Testis (tissue), 2 donors: Measurements from ENCODE around the gene TGFBR3.

ENCODE experiments used
- CTCF ChIP-seq, 3 experiments: fragments of 450-650 bp in 2 of 3; fragments of 200-600 bp in 1 of 3; sonication (generic) in 1 of 3; IDR thresholded peaks; one replicate each; pipeline ENCODE4 v1.5.1; 2016 to 2019; ENCODE audit warnings: antibody characterized with exemption in 3 of 3, mild to moderate bottlenecking in 2 of 3, moderate library complexity in 1 of 3
- POLR2A ChIP-seq: fragments of 450-650 bp; IDR thresholded peaks from one replicate; pipeline ENCODE4 v1.6.1; 2017; ENCODE audit warnings: antibody characterized with exemption, mild to moderate bottlenecking, moderate library complexity

DNA sequence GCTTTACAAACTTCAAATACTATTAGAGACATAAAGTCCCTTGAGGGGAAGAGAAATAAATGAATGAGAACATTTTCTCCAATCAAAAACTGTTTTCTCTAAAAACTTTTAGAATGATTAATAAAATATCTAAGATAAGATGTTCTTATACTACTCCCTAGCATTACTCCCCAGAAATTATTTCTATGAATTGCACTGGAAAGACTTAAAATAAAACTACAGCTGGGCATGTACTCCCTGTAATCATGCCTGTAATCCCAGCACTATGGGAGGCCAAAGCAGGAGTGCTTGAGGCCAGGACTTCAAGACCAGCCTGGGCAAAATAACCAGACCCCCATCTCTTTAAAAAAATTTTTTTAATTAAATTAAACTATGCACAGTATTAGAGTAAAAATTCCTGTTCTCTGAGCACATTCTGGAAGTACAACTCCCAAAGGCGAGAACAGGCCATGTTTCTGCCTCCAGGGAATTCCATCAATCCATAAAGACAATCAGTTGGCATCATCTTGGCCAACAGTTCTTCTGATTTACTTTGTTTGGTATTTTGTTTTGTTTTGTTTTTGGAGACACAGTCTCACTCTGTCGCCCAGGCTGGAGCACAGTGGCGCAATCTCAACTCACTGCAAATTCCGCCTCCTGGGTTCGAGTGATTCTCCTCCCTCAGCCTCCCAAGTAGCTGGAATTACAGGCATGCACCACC is 77.9 kb downstream of the TGFBR3 start:
- TF ChIP-seq POLR2A (no peak), CTCF (IDR thresholded peaks at IDR 0.05) (no peak)
